ENCODE measurements around the gene BTBD6. TPM values are rescaled to one million over a fixed set of nuclear protein-coding genes. Genes with fewer than 3 reads are reported as not detected.

The BTBD6 gene
- total and polyA plus RNA-seq, 2 of the 8 experiments (the other 6 are each of a cell fraction or from before 2014, with no cell fraction given) = 10.1 to 10.2 TPM

- Histone ChIP-seq H2AK5ac (ENCODE audit: low read depth, low read length) (no peak overlapping the region), H2BK20ac (ENCODE audit: low read length) (no peak overlapping the region), H3K56ac (replicated peaks; ENCODE audit: insufficient read length, low read depth, low read length) (no peak overlapping the region), H3K23ac (ENCODE audit: insufficient read length) (no peak overlapping the region), H3K4me1 (replicated peaks in 1 of 4; ENCODE audit: control insufficient read depth in 3 of 4, insufficient read depth in 4 of 4, low read length in 3 of 4) (no peaks in the 10 kb centered on the region), H4K8ac (ENCODE audit: extremely low read depth, insufficient read depth, low read length) (no peak overlapping the region; the same call in 1 of the 2 replicates), H4K20me1 (replicated peaks in 1 of 2; ENCODE audit: control insufficient read depth in 1 of 2, insufficient read depth in 2 of 2, low read length in 2 of 2) (peaks cover 0 to 14% of the 10 kb centered on the region in 2 experiments), H3K4me2 (ENCODE audit: insufficient read depth in 1 of 2, low read depth in 2 of 2, low read length in 2 of 2) (no peak overlapping the region), H2BK15ac (ENCODE audit: low read length) (no peak overlapping the region), H3K18ac (ENCODE audit: extremely low read depth, low read length) (no peak overlapping the region), H4K5ac (ENCODE audit: insufficient read length, low read depth, low read length) (no peak overlapping the region), H3K14ac (ENCODE audit: insufficient read length) (no peak overlapping the region), H2BK120ac (replicated peaks; ENCODE audit: low read depth, low read length) (no peak overlapping the region), H4K91ac (replicated peaks; ENCODE audit: insufficient read length, low read length) (no peak overlapping the region), H3K4me3 (ENCODE audit: extremely low read depth in 1 of 4, insufficient read depth in 2 of 4, low read depth in 3 of 4, low read length in 4 of 4) (no peak overlapping the region), H3K36me3 (ENCODE audit: control insufficient read depth in 2 of 4, insufficient read depth in 4 of 4, low read length in 3 of 4) (no peaks in the 10 kb centered on the region; a peak in 1 of 8 replicates), H3K23me2 (ENCODE audit: low read depth, low read length) (peaks cover 3% of the 10 kb centered on the region; the same call in 1 of the 2 replicates), H3K4ac (replicated peaks; ENCODE audit: insufficient read length, low read depth, low read length) (no peak overlapping the region), H3K79me2 (ENCODE audit: control insufficient read depth in 1 of 2, insufficient read depth in 2 of 2, low read length in 2 of 2) (no peaks in the 10 kb centered on the region), H2BK12ac (ENCODE audit: low read depth, low read length) (no peak overlapping the region), H3K27me3 (replicated peaks in 1 of 4; ENCODE audit: control insufficient read depth in 3 of 4, extremely low read depth in 1 of 4, insufficient read depth in 3 of 4, low read length in 3 of 4) (no peaks in the 10 kb centered on the region; a peak in 1 of 7 replicates), H3K79me1 (ENCODE audit: low read depth, low read length) (peaks cover 4% of the 10 kb centered on the region; the same call in 1 of the 2 replicates), H3K9me3 (ENCODE audit: insufficient read depth in 2 of 2, low read depth in 1 of 2, low read length in 1 of 2) (no peaks in the 10 kb centered on the region), H3K9ac (replicated peaks in 1 of 4; ENCODE audit: extremely low read depth in 1 of 4, low read depth in 3 of 4, low read length in 3 of 4) (no peak overlapping the region), H2AFZ (ENCODE audit: low read length) (no peak overlapping the region), H3K27ac (ENCODE audit: low read depth, low read length) (no peak overlapping the region), H2BK5ac (ENCODE audit: low read depth, low read length) (no peak overlapping the region)
- CTCF ChIA-PET (ENCODE audit: partially characterized antibody) = interaction anchor here (0.9 to 3.3 kb wide), 8 partner anchors 10 to 268 kb away, joined by 3 to 24 read pairs (median 4); no protein-coding TSS in a partner anchor
- DNase-seq (ENCODE audit: low read depth in 1 of 2, low spot score in 2 of 2) (no peak), FAIRE-seq (no peak)
- POLR2A ChIA-PET (ENCODE audit: partially characterized antibody) = no interaction called here
- no peak for TF ChIP-seq TCF12 (IDR thresholded peaks at IDR 0.05; ENCODE audit: low read depth, low read length)
- no peak for TF ChIP-seq CBX5 (IDR thresholded peaks at IDR 0.05; ENCODE audit: low read depth, low read length)
- no peak for TF ChIP-seq BACH1 (IDR thresholded peaks at IDR 0.05; ENCODE audit: low read length)
- no peak for TF ChIP-seq SP1 (IDR thresholded peaks at IDR 0.05; ENCODE audit: low read depth, low read length)
- 90% methylated on average over 18 of the region's 18 CpGs; no CpG with 5 or more reads in 1 of the 2 experiments for WGBS, 2 experiments (ENCODE audit: extremely low coverage in 1 of 2, insufficient coverage in 1 of 2, insufficient read length in 1 of 2, insufficient replicate concordance in 2 of 2, low coverage in 1 of 2, low lambda C conversion rate in 2 of 2, missing lambda C conversion rate in 1 of 2)
Measured at GRCh38 chr14:105212541-105213300, 35.6 kb upstream of the BTBD6 start.

Data from H1 (cell line).